T-helper 1 cell treated with Interleukin-12 subunit alpha and Interleukin-12 subunit beta and Interleukin-4 antibody, amounts not matched to agents 30 μg/mL and 1 μg/mL, for 36 hours (primary cell): ENCODE data around the gene SUPT5H.
A peak's percentile ranks its signal among the peaks of the same experiment; 100 is the strongest.
"Not testable (repeated sequence)": the region's sequence is repeated elsewhere in the genome, so short reads cannot be mapped to it uniquely, and the experiment has no call there.

Source experiments
- H3K27ac Mint-ChIP-seq: one replicate; pipeline ENCODE4 v1.8.0; 2021; ENCODE audit warnings: mild to moderate bottlenecking, mixed read lengths
- H3K27me3 Mint-ChIP-seq: one replicate; pipeline ENCODE4 v1.8.0; 2021; ENCODE audit warnings: low read depth, mixed read lengths
- H3K36me3 Mint-ChIP-seq: one replicate; pipeline ENCODE4 v1.8.0; 2021; ENCODE audit warnings: low read depth, mixed read lengths
- H3K4me1 Mint-ChIP-seq: one replicate; pipeline ENCODE4 v1.8.0; 2021; ENCODE audit warnings: low read depth, mixed read lengths
- H3K4me3 Mint-ChIP-seq: one replicate; pipeline ENCODE4 v1.8.0; 2021; ENCODE audit warnings: mild to moderate bottlenecking, moderate library complexity, mixed read lengths
- H3K9me3 Mint-ChIP-seq: one replicate; pipeline ENCODE4 v1.8.0; 2021; ENCODE audit warnings: mixed read lengths

SUPT5H gene

DNA sequence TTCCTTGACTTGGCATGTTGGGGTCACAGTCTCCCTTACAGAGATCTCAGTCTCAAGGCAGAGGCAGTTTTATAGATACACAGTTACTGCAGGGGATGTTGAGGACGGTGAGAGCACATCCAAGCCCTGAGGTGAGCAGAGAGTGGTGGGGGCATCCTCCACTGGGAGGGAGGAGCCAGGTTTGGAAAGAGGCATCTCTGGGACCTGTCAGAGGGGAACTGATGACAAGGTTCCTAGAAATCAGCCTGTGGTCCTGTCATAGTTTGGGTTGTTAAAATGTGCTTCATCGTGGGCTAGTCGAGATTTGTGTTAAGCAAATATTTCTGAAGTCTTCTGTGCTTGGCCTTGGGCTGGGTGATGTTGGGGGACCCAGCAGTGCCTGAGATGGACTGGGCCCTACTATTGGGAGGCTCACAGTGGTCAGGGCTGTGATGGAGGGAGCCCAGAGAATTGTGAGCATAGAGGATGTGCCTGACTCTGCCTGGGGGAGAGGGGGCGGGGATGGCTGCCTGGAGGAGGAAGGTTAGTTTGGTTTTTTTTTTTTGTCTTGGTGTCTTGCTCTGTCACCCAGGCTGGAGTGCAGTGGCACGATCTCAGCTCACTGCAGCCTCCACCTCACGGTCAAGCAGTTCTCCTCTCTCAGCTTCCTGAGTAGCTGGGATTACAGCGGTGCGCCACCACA lies 3.9 kb downstream of the SUPT5H start:
- no peaks in the 10 kb centered on the region for H3K9me3 Mint-ChIP-seq
- H3K27me3 Mint-ChIP-seq: no peaks in the 10 kb centered on the region
- peak overlapping the region; percentile 64 for H3K4me3 Mint-ChIP-seq
- H3K4me1 Mint-ChIP-seq: peaks cover 61% of the 10 kb centered on the region
- peaks cover 49% of the 10 kb centered on the region for H3K36me3 Mint-ChIP-seq
- H3K27ac Mint-ChIP-seq: peak overlapping the region; percentile 87

GRCh38 chr19:39451257-39451656 lies 5.9 kb downstream of the SUPT5H start:
- not testable (repeated sequence) for H3K27me3 Mint-ChIP-seq, H3K27ac Mint-ChIP-seq, H3K4me3 Mint-ChIP-seq, H3K9me3 Mint-ChIP-seq
- H3K36me3 Mint-ChIP-seq: peaks cover 41% of the 10 kb centered on the region
- peaks cover 52% of the 10 kb centered on the region for H3K4me1 Mint-ChIP-seq

GRCh38 chr19:39463403-39463802 lies 18.0 kb downstream of the SUPT5H start:
- no peaks in the 10 kb centered on the region for H3K27me3 Mint-ChIP-seq
- no peaks in the 10 kb centered on the region for H3K9me3 Mint-ChIP-seq
- no peak overlapping the region for H3K27ac Mint-ChIP-seq
- H3K36me3 Mint-ChIP-seq: peaks cover 46% of the 10 kb centered on the region
- no peaks in the 10 kb centered on the region for H3K4me1 Mint-ChIP-seq
- no peak overlapping the region for H3K4me3 Mint-ChIP-seq

GRCh38 chr19:39465956-39466747 lies 20.8 kb downstream of the SUPT5H start:
- Mint-ChIP-seq H3K4me1 (peaks cover 3% of the 10 kb centered on the region), H3K9me3 (no peaks in the 10 kb centered on the region), H3K4me3 (no peak overlapping the region), H3K27me3 (no peaks in the 10 kb centered on the region), H3K27ac (no peak overlapping the region), H3K36me3 (peaks cover 58% of the 10 kb centered on the region)

DNA sequence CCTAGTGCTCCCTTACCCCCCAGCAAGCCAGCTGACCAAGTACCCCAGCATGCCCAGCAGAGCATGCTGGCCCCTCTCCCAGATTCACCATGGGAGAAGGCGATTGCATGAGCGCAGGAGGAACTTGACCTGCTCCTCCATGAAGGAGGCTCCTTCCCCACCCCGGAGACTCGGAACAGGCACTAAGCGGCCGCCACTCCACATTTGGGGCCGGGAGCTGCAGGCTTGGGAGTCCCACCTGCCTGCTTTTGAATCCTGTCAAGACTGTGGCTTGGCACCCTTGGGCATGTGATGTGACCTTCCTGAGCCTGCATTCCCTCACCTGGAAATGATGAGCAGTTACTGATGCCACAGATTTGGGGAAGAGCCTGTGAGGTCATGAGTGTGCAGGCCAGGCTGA lies 22.6 kb downstream of the SUPT5H start:
- H3K27ac Mint-ChIP-seq: no peak overlapping the region
- H3K4me3 Mint-ChIP-seq: no peak overlapping the region
- peaks cover 62% of the 10 kb centered on the region for H3K36me3 Mint-ChIP-seq
- H3K4me1 Mint-ChIP-seq: peaks cover 5% of the 10 kb centered on the region
- no peaks in the 10 kb centered on the region for H3K27me3 Mint-ChIP-seq
- no peaks in the 10 kb centered on the region for H3K9me3 Mint-ChIP-seq

DNA sequence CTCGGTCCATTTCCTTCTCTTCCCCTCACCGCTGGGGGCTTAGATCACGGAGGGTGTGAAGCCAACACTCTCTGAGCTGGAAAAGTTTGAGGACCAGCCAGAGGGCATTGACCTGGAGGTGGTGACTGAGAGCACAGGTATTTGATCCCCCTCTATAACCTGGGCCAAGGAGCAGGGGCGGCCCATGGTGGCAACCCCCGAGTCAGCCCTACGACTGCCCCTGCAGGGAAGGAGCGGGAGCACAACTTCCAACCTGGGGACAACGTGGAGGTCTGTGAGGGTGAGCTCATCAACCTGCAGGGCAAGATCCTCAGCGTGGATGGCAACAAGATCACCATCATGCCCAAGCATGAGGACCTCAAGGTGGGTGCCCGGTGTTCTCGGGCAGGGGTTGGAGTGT lies 23.7 kb downstream of the SUPT5H start:
- no peak overlapping the region for H3K27ac Mint-ChIP-seq
- peaks cover 61% of the 10 kb centered on the region for H3K36me3 Mint-ChIP-seq
- no peaks in the 10 kb centered on the region for H3K9me3 Mint-ChIP-seq
- H3K27me3 Mint-ChIP-seq: no peaks in the 10 kb centered on the region
- H3K4me1 Mint-ChIP-seq: peaks cover 5% of the 10 kb centered on the region
- H3K4me3 Mint-ChIP-seq: no peak overlapping the region

- H3K36me3 Mint-ChIP-seq: peaks cover 65% of the 10 kb centered on the region
- no peak overlapping the region for H3K4me3 Mint-ChIP-seq
- no peaks in the 10 kb centered on the region for H3K27me3 Mint-ChIP-seq
- H3K27ac Mint-ChIP-seq: no peak overlapping the region
- H3K4me1 Mint-ChIP-seq: peaks cover 7% of the 10 kb centered on the region
- no peaks in the 10 kb centered on the region for H3K9me3 Mint-ChIP-seq
Measured at GRCh38 chr19:39469567-39469966, 24.2 kb downstream of the SUPT5H start.

DNA sequence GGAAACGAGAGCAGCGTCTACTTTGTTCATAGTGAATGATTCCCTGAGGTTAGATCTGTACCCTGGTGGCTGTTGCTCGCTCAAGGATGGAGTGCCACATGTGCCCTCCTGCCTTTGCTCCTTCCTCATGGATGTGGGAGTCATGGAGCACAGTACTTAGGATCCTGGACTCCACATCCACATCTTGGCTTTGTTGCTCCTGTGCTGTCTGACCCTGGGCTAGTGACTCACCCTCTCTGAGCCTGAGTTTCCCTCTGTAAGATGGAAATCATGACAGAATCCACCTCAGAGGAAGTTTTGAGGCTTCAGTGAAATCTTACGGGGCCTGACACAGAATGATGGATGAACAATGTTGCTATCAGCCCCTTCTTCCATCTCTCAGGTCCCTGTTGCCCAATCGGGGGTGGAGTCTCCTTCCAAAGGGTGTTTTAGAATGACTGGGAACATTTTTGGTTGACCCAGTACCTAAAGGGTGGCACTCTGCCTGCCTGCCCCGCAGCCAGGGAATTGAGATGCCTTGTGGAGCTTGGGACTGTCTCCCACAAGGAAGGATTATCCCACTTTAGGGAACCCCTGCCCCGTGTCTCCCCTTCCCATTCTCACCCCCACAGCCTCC lies 25.4 kb downstream of the SUPT5H start:
- Mint-ChIP-seq H3K27me3 (no peaks in the 10 kb centered on the region), H3K4me1 (peaks cover 7% of the 10 kb centered on the region), H3K36me3 (peaks cover 61% of the 10 kb centered on the region), H3K27ac (no peak overlapping the region), H3K4me3 (no peak overlapping the region), H3K9me3 (no peaks in the 10 kb centered on the region)

- Mint-ChIP-seq H3K27me3 (no peaks in the 10 kb centered on the region), H3K36me3 (peaks cover 61% of the 10 kb centered on the region), H3K27ac (peak overlapping the region; percentile 79), H3K4me3 (no peak overlapping the region), H3K9me3 (no peaks in the 10 kb centered on the region), H3K4me1 (peaks cover 7% of the 10 kb centered on the region)
Measured at GRCh38 chr19:39471756-39472536, 26.6 kb downstream of the SUPT5H start.

- Mint-ChIP-seq H3K27me3 (no peaks in the 10 kb centered on the region), H3K9me3 (no peaks in the 10 kb centered on the region), H3K36me3 (peaks cover 57% of the 10 kb centered on the region), H3K27ac (no peak overlapping the region), H3K4me1 (peaks cover 7% of the 10 kb centered on the region), H3K4me3 (no peak overlapping the region)
Measured at GRCh38 chr19:39472746-39473442, 27.5 kb downstream of the SUPT5H start.

DNA sequence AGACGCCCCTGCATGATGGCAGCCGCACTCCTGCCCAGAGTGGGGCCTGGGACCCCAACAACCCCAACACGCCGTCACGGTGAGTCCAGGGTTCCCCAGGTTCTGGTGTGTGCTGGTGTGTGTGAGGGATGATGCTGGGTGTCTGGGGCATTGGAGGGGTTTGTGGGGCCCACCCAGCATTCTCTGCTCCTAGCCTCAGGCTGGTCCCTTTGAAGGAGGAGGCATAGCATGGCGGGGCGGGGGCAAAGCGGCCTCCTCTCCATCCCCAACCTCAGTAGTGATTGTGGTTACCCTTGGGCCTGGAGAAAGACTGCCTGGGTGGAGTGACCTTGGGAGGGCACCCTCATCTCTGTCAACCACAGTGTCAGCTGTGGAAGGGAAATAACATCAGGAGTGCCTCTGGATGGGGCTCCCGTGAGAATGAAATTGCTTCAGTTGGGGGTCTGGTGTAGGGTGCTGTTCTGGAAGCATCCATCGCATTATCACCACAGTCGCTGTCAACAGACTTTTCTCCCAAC lies 28.1 kb downstream of the SUPT5H start:
- Mint-ChIP-seq H3K9me3 (no peaks in the 10 kb centered on the region), H3K4me3 (no peak overlapping the region), H3K36me3 (peaks cover 53% of the 10 kb centered on the region), H3K27me3 (no peaks in the 10 kb centered on the region), H3K4me1 (peaks cover 7% of the 10 kb centered on the region), H3K27ac (no peak overlapping the region)

DNA sequence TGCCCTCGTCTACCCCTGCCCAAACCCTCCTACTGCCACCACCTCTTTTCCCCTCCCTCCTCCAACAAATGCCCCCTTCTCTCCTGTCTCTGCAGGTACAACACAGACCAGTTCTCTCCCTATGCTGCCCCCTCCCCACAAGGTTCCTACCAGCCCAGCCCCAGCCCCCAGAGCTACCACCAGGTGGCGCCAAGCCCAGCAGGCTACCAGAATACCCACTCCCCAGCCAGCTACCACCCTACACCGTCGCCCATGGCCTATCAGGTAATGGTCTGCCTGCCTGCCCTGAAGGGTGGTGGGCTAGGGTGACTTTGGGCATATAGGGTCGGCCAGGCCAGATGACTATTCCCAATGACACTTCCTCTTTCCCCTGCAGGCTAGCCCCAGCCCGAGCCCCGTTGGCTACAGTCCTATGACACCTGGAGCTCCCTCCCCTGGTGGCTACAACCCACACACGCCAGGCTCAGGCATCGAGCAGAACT lies 28.8 kb downstream of the SUPT5H start:
- Mint-ChIP-seq H3K27ac (no peak overlapping the region), H3K27me3 (no peaks in the 10 kb centered on the region), H3K4me1 (peaks cover 7% of the 10 kb centered on the region), H3K9me3 (no peaks in the 10 kb centered on the region), H3K4me3 (no peak overlapping the region), H3K36me3 (peaks cover 46% of the 10 kb centered on the region)

- H3K9me3 Mint-ChIP-seq: no peaks in the 10 kb centered on the region
- H3K4me1 Mint-ChIP-seq: peaks cover 13% of the 10 kb centered on the region
- H3K27ac Mint-ChIP-seq: no peak overlapping the region
- no peaks in the 10 kb centered on the region for H3K27me3 Mint-ChIP-seq
- peaks cover 32% of the 10 kb centered on the region for H3K36me3 Mint-ChIP-seq
- H3K4me3 Mint-ChIP-seq: no peak overlapping the region
Measured at GRCh38 chr19:39475748-39476147, 30.4 kb downstream of the SUPT5H start.
